Neural crest cell (in vitro differentiated cells): ENCODE data around the gene OSBPL9. TPM values are rescaled to one million over a fixed set of nuclear protein-coding genes. Genes with fewer than 3 reads are reported as not detected.

Experiments
- DNase-seq: peaks from one replicate; pipeline ENCODE4 v3.0.0; 2021; ENCODE audit warnings: low read depth, mixed read lengths, low spot score
- H3K27ac Mint-ChIP-seq: one replicate; pipeline ENCODE4 v1.8.0; 2021; ENCODE audit warnings: mild to moderate bottlenecking, mixed read lengths; ENCODE audit not compliant: unreplicated experiment
- H3K27me3 Mint-ChIP-seq: 2 replicates; pipeline ENCODE4 v1.8.0; 2021; ENCODE audit warnings: low read depth, mild to moderate bottlenecking, mixed read lengths
- H3K36me3 Mint-ChIP-seq: 2 replicates; pipeline ENCODE4 v1.8.0; 2021; ENCODE audit warnings: low read depth, mild to moderate bottlenecking, mixed read lengths
- H3K4me1 Mint-ChIP-seq: 2 replicates; pipeline ENCODE4 v1.8.0; 2021; ENCODE audit warnings: mixed read lengths
- H3K4me3 Mint-ChIP-seq: one replicate; pipeline ENCODE4 v1.8.0; 2021; ENCODE audit warnings: mild to moderate bottlenecking, mixed read lengths
- H3K9me3 Mint-ChIP-seq: 2 replicates; pipeline ENCODE4 v1.8.0; 2021; ENCODE audit warnings: mixed read lengths
- CTCF ChIP-seq: fragments of 200-600 bp; sonication (generic); conservative IDR thresholded peaks from 2 replicates; pipeline ENCODE4 v1.5.0; 2021; ENCODE audit warnings: antibody characterized with exemption, mild to moderate bottlenecking
- total RNA-seq: library from RNA; stranded (reverse); gene quantifications from 2 replicates; pipeline ENCODE4 v1.2.1, GENCODE V29; 2021

OSBPL9 gene
- total RNA-seq, 1 donor from 2014 or later, result 76.7 TPM

- no peak for DNase-seq
- TF ChIP-seq CTCF, result no peak
- Mint-ChIP-seq H3K27me3 (no peaks in the 10 kb centered on the region), H3K9me3 (no peaks in the 10 kb centered on the region), H3K4me1 (no peaks in the 10 kb centered on the region), H3K27ac (no peak overlapping the region), H3K4me3 (no peak overlapping the region), H3K36me3 (peaks cover 4% of the 10 kb centered on the region)
Measured at GRCh38 chr1:51758310-51758709, 141.4 kb downstream of the OSBPL9 start.

GRCh38 chr1:51760872-51761271 lies 144.0 kb downstream of the OSBPL9 start:
- H3K27ac Mint-ChIP-seq, result no peak overlapping the region
- DNase-seq, result no peak

GRCh38 chr1:51761351-51761750 lies 144.5 kb downstream of the OSBPL9 start:
- H3K27me3 Mint-ChIP-seq, result no peaks in the 10 kb centered on the region
- no peak for DNase-seq
- no peak overlapping the region for H3K4me3 Mint-ChIP-seq
- H3K9me3 Mint-ChIP-seq, result no peaks in the 10 kb centered on the region
- H3K27ac Mint-ChIP-seq, result no peak overlapping the region
- no peak for TF ChIP-seq CTCF
- H3K4me1 Mint-ChIP-seq, result no peaks in the 10 kb centered on the region
- H3K36me3 Mint-ChIP-seq, result peaks cover 2% of the 10 kb centered on the region

More at GRCh38 chr1:51760872-51761271, 144.0 kb downstream of the OSBPL9 start:
- no peaks in the 10 kb centered on the region for H3K36me3 Mint-ChIP-seq
- no peak for TF ChIP-seq CTCF
- no peaks in the 10 kb centered on the region for H3K27me3 Mint-ChIP-seq
- no peaks in the 10 kb centered on the region for H3K4me1 Mint-ChIP-seq
- no peaks in the 10 kb centered on the region for H3K9me3 Mint-ChIP-seq
- H3K4me3 Mint-ChIP-seq, result no peak overlapping the region

- DNase-seq, result no peak
- Mint-ChIP-seq H3K27me3 (no peaks in the 10 kb centered on the region), H3K4me1 (no peaks in the 10 kb centered on the region), H3K36me3 (peaks cover 18% of the 10 kb centered on the region), H3K9me3 (no peaks in the 10 kb centered on the region), H3K27ac (no peak overlapping the region), H3K4me3 (no peak overlapping the region)
- peak; percentile 88 for TF ChIP-seq CTCF
Measured at GRCh38 chr1:51768971-51769588, 152.2 kb downstream of the OSBPL9 start.

- H3K36me3 Mint-ChIP-seq, result peaks cover 26% of the 10 kb centered on the region
Measured at GRCh38 chr1:51776408-51776807, 159.5 kb downstream of the OSBPL9 start.

More at GRCh38 chr1:51776408-51776807, 159.5 kb downstream of the OSBPL9 start:
- Mint-ChIP-seq H3K4me1 (no peaks in the 10 kb centered on the region), H3K9me3 (no peaks in the 10 kb centered on the region), H3K27me3 (no peaks in the 10 kb centered on the region), H3K27ac (no peak overlapping the region), H3K4me3 (no peak overlapping the region)
- no peak for TF ChIP-seq CTCF
- no peak for DNase-seq
